ENCODE measurements around the gene LRRC3. TPM values are rescaled to one million over a fixed set of nuclear protein-coding genes. Genes with fewer than 3 reads are reported as not detected.

Gene LRRC3
- total RNA-seq, 1 donor from 2014 or later = 2.2 TPM

DNA sequence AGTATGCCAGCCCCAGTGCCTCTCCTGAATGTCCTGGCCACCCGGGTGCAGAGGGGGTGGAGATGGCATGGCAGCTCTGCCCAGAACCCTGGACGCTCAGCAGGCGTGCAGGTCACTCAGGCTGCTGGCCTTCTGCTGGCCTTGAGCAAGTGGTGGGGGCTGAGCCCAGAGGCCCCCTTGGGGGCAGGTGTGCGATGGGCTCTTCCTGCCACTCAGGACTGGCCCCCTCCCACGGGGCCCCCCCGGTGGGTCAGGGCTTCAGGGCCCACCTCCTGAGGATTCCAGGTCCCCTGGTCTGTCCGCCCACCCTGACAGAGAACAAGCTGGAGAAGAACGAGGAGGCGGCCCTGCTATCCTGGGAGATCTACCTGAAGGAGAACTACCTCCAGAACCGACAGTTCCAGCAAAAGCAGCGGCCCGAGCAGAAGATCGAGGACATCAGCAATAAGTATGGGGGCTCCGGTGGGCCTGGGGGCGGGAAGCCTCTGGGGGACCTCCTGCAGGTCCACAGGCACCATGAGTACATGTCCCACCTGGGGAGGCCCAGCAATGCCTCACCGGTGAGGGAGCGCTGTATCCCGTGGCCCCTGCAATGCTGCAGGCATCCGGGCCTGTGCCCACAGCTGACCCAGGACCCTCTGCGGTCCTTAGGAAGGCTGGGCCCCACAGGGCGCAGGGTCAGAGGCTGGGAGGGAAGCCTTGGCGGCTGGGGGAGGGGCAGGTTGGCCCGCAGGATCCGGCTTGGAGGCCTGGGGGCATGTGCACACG lies 37.0 kb upstream of the LRRC3 start:
- no peak for TF ChIP-seq CTCF (IDR thresholded peaks at IDR 0.05)
- H3K27ac ChIP-seq = no peak overlapping the region
- DNase-seq (ENCODE audit: low spot score in 2 of 2) = peak in 1 of 2 donors; percentile 54
- no peaks in the 10 kb centered on the region for H3K4me1 ChIP-seq
- no peaks in the 10 kb centered on the region for H3K27me3 ChIP-seq
- H3K36me3 ChIP-seq = no peaks in the 10 kb centered on the region
- no peak overlapping the region for H3K4me3 ChIP-seq
- intact Hi-C loops (cut with DNase I) = no loop called here
- H3K9me3 ChIP-seq = no peaks in the 10 kb centered on the region

- Histone ChIP-seq H3K4me3 (no peak overlapping the region), H3K36me3 (no peaks in the 10 kb centered on the region), H3K27me3 (no peaks in the 10 kb centered on the region), H3K27ac (no peak overlapping the region), H3K9me3 (no peaks in the 10 kb centered on the region), H3K4me1 (no peaks in the 10 kb centered on the region)
- intact Hi-C loops (cut with DNase I) = no loop called here
- DNase-seq (ENCODE audit: low spot score in 2 of 2) = peak in 1 of 2 donors; percentile 35
- no peak for TF ChIP-seq CTCF (IDR thresholded peaks at IDR 0.05)
Measured at GRCh38 chr21:44418876-44419230, 36.5 kb upstream of the LRRC3 start.

GRCh38 chr21:44419679-44420078 lies 35.6 kb upstream of the LRRC3 start:
- Histone ChIP-seq H3K27ac (no peak overlapping the region), H3K27me3 (no peaks in the 10 kb centered on the region), H3K4me1 (no peaks in the 10 kb centered on the region), H3K9me3 (no peaks in the 10 kb centered on the region), H3K36me3 (no peaks in the 10 kb centered on the region), H3K4me3 (no peak overlapping the region)
- no peak for TF ChIP-seq CTCF (IDR thresholded peaks at IDR 0.05)
- intact Hi-C loops (cut with DNase I) = no loop called here
- DNase-seq (ENCODE audit: low spot score in 2 of 2) = peak in 1 of 2 donors; percentile 9

GRCh38 chr21:44420416-44421205 lies 34.7 kb upstream of the LRRC3 start:
- no peak overlapping the region for H3K4me3 ChIP-seq
- no peak overlapping the region for H3K27ac ChIP-seq
- H3K4me1 ChIP-seq = no peaks in the 10 kb centered on the region
- no peaks in the 10 kb centered on the region for H3K27me3 ChIP-seq
- no peaks in the 10 kb centered on the region for H3K36me3 ChIP-seq
- intact Hi-C loops (cut with DNase I) = no loop called here
- TF ChIP-seq CTCF (IDR thresholded peaks at IDR 0.05) = no peak
- DNase-seq (ENCODE audit: low spot score in 2 of 2) = peak in 1 of 2 donors; percentile 52
- H3K9me3 ChIP-seq = no peaks in the 10 kb centered on the region

- H3K36me3 ChIP-seq = no peaks in the 10 kb centered on the region
- H3K4me3 ChIP-seq = no peak overlapping the region
- H3K27me3 ChIP-seq = no peaks in the 10 kb centered on the region
- no peaks in the 10 kb centered on the region for H3K4me1 ChIP-seq
- H3K9me3 ChIP-seq = no peaks in the 10 kb centered on the region
- H3K27ac ChIP-seq = no peak overlapping the region
- no peak for TF ChIP-seq CTCF (IDR thresholded peaks at IDR 0.05)
- intact Hi-C loops (cut with DNase I) = no loop called here
- peak in 1 of 2 donors; percentile 25 for DNase-seq (ENCODE audit: low spot score in 2 of 2)
Measured at GRCh38 chr21:44421901-44422840, 33.1 kb upstream of the LRRC3 start.

Measured in ascending aorta (tissue), 2 donors.